HCT116 (cell line): ENCODE results near the gene SPG7. TPM values are rescaled to one million over a fixed set of nuclear protein-coding genes. Genes with fewer than 3 reads are reported as not detected.
"Not testable (repeated sequence)": the region's sequence is repeated elsewhere in the genome, so short reads cannot be mapped to it uniquely, and the experiment has no call there.

ENCODE experiments used
- ATAC-seq: fragments of 200-7000 bp; cut with Tn5 transposase; 2 replicates; pipeline ENCODE4 v1.9.1; 2020; ENCODE audit warnings: mild to moderate bottlenecking, moderate library complexity
- BruUV-seq: library from RNA; stranded (reverse); fragments of 400-500 nt; replicated peaks from 2 replicates; lab custom pipeline; 2021; lab: Mats Ljungman, UMichigan
- CTCF ChIA-PET: fragments of 300-600 bp; sonication (Branson Sonifier 250); formaldehyde crosslinking; loops from one replicate; lab custom pipeline; 2021; ENCODE audit warnings: antibody characterized with exemption; lab: Charles Lee
- POLR2A ChIA-PET: fragments of 300-600, 350-600 bp; sonication (Branson Sonifier 250); formaldehyde crosslinking; loops from one replicate; lab custom pipeline; 2021; ENCODE audit warnings: antibody characterized with exemption; lab: Charles Lee
- RAD21 ChIA-PET, 2 experiments: fragments of 300-600 bp; sonication (Branson Sonifier 250); formaldehyde crosslinking; loops; one replicate each; lab custom pipeline; 2023; ENCODE audit warnings: low total read pairs in 2 of 2; ENCODE audit not compliant: uncharacterized antibody in 2 of 2, unreplicated experiment in 2 of 2, low non-redundant PET in 1 of 2; lab: Charles Lee
- DNase-seq: peaks from one replicate; pipeline ENCODE4 v3.0.0-alpha.2; 2010; ENCODE audit warnings: low read depth, low spot score
- H2AFZ ChIP-seq: fragments of 200-600 bp; shearing (Covaris generic), sonication (generic); 2 replicates; pipeline ENCODE4 v1.6.1; 2017; ENCODE audit warnings: low read depth, mixed run types, mixed read lengths, antibody characterized with exemption, low read length; ENCODE audit not compliant: poor library complexity, severe bottlenecking
- H3K27ac ChIP-seq: 2 replicates; pipeline ENCODE4 v1.5.1; 2012; ENCODE audit warnings: low read depth, low read length
- H3K27me3 ChIP-seq: fragments of 200-600 bp; sonication (generic); 2 replicates; pipeline ENCODE4 v1.6.1; 2016; ENCODE audit warnings: mixed run types, low read length, mixed read lengths; ENCODE audit not compliant: insufficient read depth
- H3K36me3 ChIP-seq, 2 experiments: fragments of 200-500 bp in 1 of 2; fragments of 200-600 bp in 1 of 2; sonication (Bioruptor generic) in 1 of 2; sonication (generic) in 1 of 2; 2 replicates each; pipeline versions ENCODE4 v1.5.1 to v1.6.1; 2014 to 2016; ENCODE audit warnings: low read length in 2 of 2, inconsistent platforms in 1 of 2, mixed read lengths in 1 of 2, mixed run types in 1 of 2; ENCODE audit not compliant: insufficient read depth in 2 of 2, control insufficient read depth in 1 of 2
- H3K4me1 ChIP-seq, 2 experiments: fragments of 200-600 bp in 1 of 2; sonication (generic) in 1 of 2; 2 replicates each; pipeline versions ENCODE4 v1.5.1 to v1.6.1; 2012 to 2017; ENCODE audit warnings: low read length in 2 of 2, inconsistent platforms in 1 of 2, mild to moderate bottlenecking in 1 of 2, mixed read lengths in 1 of 2, mixed run types in 1 of 2, moderate library complexity in 1 of 2; ENCODE audit not compliant: insufficient read depth in 2 of 2, control insufficient read depth in 1 of 2
- H3K4me2 ChIP-seq: fragments of 200-600 bp; sonication (generic); 2 replicates; pipeline ENCODE4 v1.6.1; 2017; ENCODE audit warnings: mixed run types, low read length, mixed read lengths
- H3K4me3 ChIP-seq, 2 experiments: fragments of 200-600 bp in 1 of 2; sonication (generic) in 1 of 2; replicated peaks in 1 of 2; 2 replicates each; pipeline ENCODE4 v1.5.1; 2011 to 2016; ENCODE audit warnings: low read length in 2 of 2, control low read depth in 1 of 2, low read depth in 1 of 2, mild to moderate bottlenecking in 1 of 2, mixed read lengths in 1 of 2, mixed run types in 1 of 2
- H3K79me2 ChIP-seq: fragments of 200-600 bp; sonication (generic); 2 replicates; pipeline ENCODE4 v1.6.1; 2017; ENCODE audit warnings: mild to moderate bottlenecking, mixed run types, low read length, moderate library complexity, mixed read lengths; ENCODE audit not compliant: insufficient read depth
- H3K9ac ChIP-seq: fragments of 200-600 bp; sonication (generic); 2 replicates; pipeline ENCODE4 v1.6.1; 2016; ENCODE audit warnings: low read length, mixed read lengths
- H3K9me2 ChIP-seq: fragments of 200-600 bp; sonication (generic), shearing (Covaris generic); 2 replicates; pipeline ENCODE4 v1.6.1; 2017; ENCODE audit warnings: mixed run types, mild to moderate bottlenecking, moderate library complexity; ENCODE audit not compliant: insufficient read depth
- H3K9me3 ChIP-seq, 2 experiments: fragments of 200-500 bp in 1 of 2; fragments of 200-600 bp in 1 of 2; sonication (Bioruptor generic) in 1 of 2; sonication (generic) in 1 of 2; 2 replicates each; pipeline ENCODE4 v1.6.1; 2014 to 2017; ENCODE audit warnings: low read length in 2 of 2, mixed read lengths in 2 of 2, inconsistent platforms in 1 of 2, low read depth in 1 of 2, mild to moderate bottlenecking in 1 of 2, mixed run types in 1 of 2, moderate library complexity in 1 of 2; ENCODE audit not compliant: control insufficient read depth in 1 of 2, insufficient read depth in 1 of 2
- H4K20me1 ChIP-seq: fragments of 200-600 bp; sonication (generic), shearing (Covaris generic); 2 replicates; pipeline ENCODE4 v1.6.1; 2017; ENCODE audit warnings: mixed run types, mild to moderate bottlenecking, moderate library complexity; ENCODE audit not compliant: insufficient read depth
- ATF3 ChIP-seq: IDR thresholded peaks from 2 replicates; pipeline ENCODE4 v1.6.1; 2012
- CEBPB ChIP-seq: IDR thresholded peaks from 2 replicates; pipeline ENCODE4 v1.6.1; 2012; ENCODE audit warnings: low read depth
- EGR1 ChIP-seq: IDR thresholded peaks from 2 replicates; pipeline ENCODE4 v1.6.1; 2012; ENCODE audit warnings: low read depth
- ELF1 ChIP-seq: IDR thresholded peaks from 2 replicates; pipeline ENCODE4 v1.6.1; 2012; ENCODE audit warnings: low read depth, borderline replicate concordance
- EZH2 ChIP-seq: fragments of 200-600 bp; sonication (generic); IDR thresholded peaks from 2 replicates; pipeline ENCODE4 v1.6.1; 2017; ENCODE audit warnings: antibody characterized with exemption, mixed run types
- EZH2phosphoT487 ChIP-seq: fragments of 200-600 bp; IDR thresholded peaks from 2 replicates; pipeline ENCODE4 v1.6.1; 2018; ENCODE audit warnings: antibody characterized with exemption, borderline replicate concordance
- POLR2A ChIP-seq: IDR thresholded peaks from 2 replicates; pipeline ENCODE4 v1.7.0; 2011; ENCODE audit warnings: borderline replicate concordance; ENCODE audit not compliant: insufficient read depth, insufficient read length; ENCODE audit errors: extremely low read depth
- POLR2AphosphoS5 ChIP-seq: IDR thresholded peaks from 2 replicates; pipeline ENCODE4 v1.6.1; 2011; ENCODE audit warnings: mild to moderate bottlenecking, low read depth, low read length, moderate library complexity
- RAD21 ChIP-seq: IDR thresholded peaks from 2 replicates; pipeline ENCODE4 v1.6.1; 2012; ENCODE audit warnings: low read depth, mild to moderate bottlenecking
- SIN3A ChIP-seq: IDR thresholded peaks from 2 replicates; pipeline ENCODE4 v1.6.1; 2012; ENCODE audit warnings: low read depth
- SP1 ChIP-seq: IDR thresholded peaks from 2 replicates; pipeline ENCODE4 v1.6.1; 2012; ENCODE audit warnings: low read depth
- SRF ChIP-seq: IDR thresholded peaks from 2 replicates; pipeline ENCODE4 v1.6.1; 2012; ENCODE audit warnings: low read depth
- YY1 ChIP-seq: IDR thresholded peaks from 2 replicates; pipeline ENCODE4 v1.6.1; 2011; ENCODE audit warnings: low read length, low read depth, moderate library complexity, mild to moderate bottlenecking; ENCODE audit not compliant: insufficient replicate concordance; ENCODE audit errors: extremely low read depth
- ZNF274 ChIP-seq: fragments of 200-500 bp; sonication (Bioruptor generic); IDR thresholded peaks from 2 replicates; pipeline ENCODE4 v1.6.1; 2014; ENCODE audit warnings: mild to moderate bottlenecking, low read depth, low read length, inconsistent platforms
- intact Hi-C: fragments of 100-400 bp; cut with micrococcal nuclease; formaldehyde crosslinking; loops from 2 replicates; pipeline ENCODE4 v1.10.0; 2022
- total RNA-seq: library from RNA; stranded (reverse); gene quantifications from one replicate; pipeline ENCODE4 v1.2.1, GENCODE V29; 2021; ENCODE audit not compliant: unreplicated experiment

Gene SPG7
- total RNA-seq, 1 experiment from 2014 or later: 116 TPM

- no peak overlapping the region for H3K4me3 ChIP-seq
- no TSS peak for BruUV-seq
- no peaks in the 10 kb centered on the region for H3K36me3 ChIP-seq
- H3K79me2 ChIP-seq: peaks cover 3% of the 10 kb centered on the region; the same call in 1 of the 2 replicates
- ATAC-seq: no peak
- H3K9me2 ChIP-seq: no peaks in the 10 kb centered on the region
- CTCF ChIA-PET: no interaction called here
- RAD21 ChIA-PET: no interaction called here
- no peak overlapping the region for H3K27ac ChIP-seq
- peaks cover 17 to 41% of the 10 kb centered on the region in 2 experiments for H3K4me1 ChIP-seq
- POLR2A ChIA-PET: no interaction called here
- H3K9me3 ChIP-seq: no peaks in the 10 kb centered on the region
- intact Hi-C loops: no loop called here
- TF ChIP-seq SIN3A: no peak
- no peak for TF ChIP-seq EZH2phosphoT487
- no peak for TF ChIP-seq POLR2A
- no peak for TF ChIP-seq SP1
- TF ChIP-seq EGR1: no peak
- TF ChIP-seq YY1: no peak
- no peak for TF ChIP-seq CEBPB
- no peak for TF ChIP-seq SRF
- TF ChIP-seq ELF1: no peak
- no peak for TF ChIP-seq POLR2AphosphoS5
- no peak for TF ChIP-seq ATF3
- no peak for TF ChIP-seq ZNF274
- no peak for TF ChIP-seq RAD21
- TF ChIP-seq EZH2: no peak
- peaks cover under 1% of the 10 kb centered on the region; the same call in 1 of the 2 replicates for H4K20me1 ChIP-seq
- no peaks in the 10 kb centered on the region for H3K27me3 ChIP-seq
- H3K9ac ChIP-seq: no peak overlapping the region
- H3K4me2 ChIP-seq: no peak overlapping the region
- no peak for DNase-seq
- H2AFZ ChIP-seq: no peak overlapping the region
These were observed 62.2 kb downstream of the SPG7 start for GRCh38 chr16:89570342-89570923.

- H3K79me2 ChIP-seq, intact Hi-C loops, ATAC-seq, H4K20me1 ChIP-seq, H3K27ac ChIP-seq, H2AFZ ChIP-seq, RAD21 ChIA-PET, H3K27me3 ChIP-seq, H3K4me3 ChIP-seq, CTCF ChIA-PET, H3K4me2 ChIP-seq, DNase-seq, POLR2A ChIA-PET, H3K9me3 ChIP-seq, BruUV-seq, H3K9me2 ChIP-seq, H3K9ac ChIP-seq, H3K36me3 ChIP-seq: not testable (repeated sequence)
- peaks cover 15 to 34% of the 10 kb centered on the region in 2 experiments for H3K4me1 ChIP-seq
These were observed 62.9 kb downstream of the SPG7 start for GRCh38 chr16:89570983-89571598.
